ENCODE results near the gene PRKAR2B.

DNA sequence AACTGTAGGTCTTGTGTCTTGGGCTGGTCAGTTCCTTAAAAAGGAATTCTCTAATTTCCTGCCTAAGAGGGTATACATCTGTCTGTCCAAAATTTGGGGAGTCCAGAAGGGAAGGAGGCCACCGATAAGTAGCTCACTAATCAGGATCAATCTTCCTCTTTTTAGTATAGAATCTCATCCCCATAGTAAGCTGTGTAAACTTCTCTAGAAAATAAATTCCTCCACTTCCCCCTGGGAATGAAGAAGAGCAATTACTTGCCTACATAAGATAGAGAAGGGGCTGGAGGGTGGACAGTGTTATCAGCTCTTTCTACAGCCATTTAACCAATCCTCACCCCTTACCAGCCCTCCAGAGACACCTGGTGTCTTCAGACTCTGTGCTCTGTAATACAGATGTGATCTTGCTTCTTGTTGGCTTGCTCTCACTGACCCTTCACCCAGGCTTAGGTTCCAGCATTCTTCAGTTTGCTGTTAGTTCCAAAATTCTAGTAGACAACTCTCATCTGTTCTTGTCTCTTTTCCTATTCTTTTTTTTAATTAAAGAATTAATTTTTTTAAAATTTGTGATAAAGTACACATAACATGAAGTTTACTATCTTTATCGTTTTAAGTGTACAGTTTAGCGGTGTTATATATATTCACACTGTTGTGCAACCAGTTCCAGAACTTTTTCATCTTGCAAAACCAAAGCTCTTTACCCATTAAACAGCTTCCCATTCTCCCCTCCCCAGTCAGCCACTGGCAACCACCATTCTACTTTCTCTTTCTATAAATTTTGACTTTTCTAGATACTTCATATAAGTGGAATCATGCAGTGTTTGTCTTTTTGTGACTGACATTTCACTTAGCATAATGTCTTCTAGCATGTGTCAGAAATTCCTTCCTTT, 6.5 kb upstream of the PRKAR2B start:
- TF ChIP-seq, protein P1, sequence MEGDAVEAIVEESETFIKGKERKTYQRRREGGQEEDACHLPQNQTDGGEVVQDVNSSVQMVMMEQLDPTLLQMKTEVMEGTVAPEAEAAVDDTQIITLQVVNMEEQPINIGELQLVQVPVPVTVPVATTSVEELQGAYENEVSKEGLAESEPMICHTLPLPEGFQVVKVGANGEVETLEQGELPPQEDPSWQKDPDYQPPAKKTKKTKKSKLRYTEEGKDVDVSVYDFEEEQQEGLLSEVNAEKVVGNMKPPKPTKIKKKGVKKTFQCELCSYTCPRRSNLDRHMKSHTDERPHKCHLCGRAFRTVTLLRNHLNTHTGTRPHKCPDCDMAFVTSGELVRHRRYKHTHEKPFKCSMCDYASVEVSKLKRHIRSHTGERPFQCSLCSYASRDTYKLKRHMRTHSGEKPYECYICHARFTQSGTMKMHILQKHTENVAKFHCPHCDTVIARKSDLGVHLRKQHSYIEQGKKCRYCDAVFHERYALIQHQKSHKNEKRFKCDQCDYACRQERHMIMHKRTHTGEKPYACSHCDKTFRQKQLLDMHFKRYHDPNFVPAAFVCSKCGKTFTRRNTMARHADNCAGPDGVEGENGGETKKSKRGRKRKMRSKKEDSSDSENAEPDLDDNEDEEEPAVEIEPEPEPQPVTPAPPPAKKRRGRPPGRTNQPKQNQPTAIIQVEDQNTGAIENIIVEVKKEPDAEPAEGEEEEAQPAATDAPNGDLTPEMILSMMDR (conservative IDR thresholded peaks at IDR 0.05 in 1 of 2, IDR thresholded peaks at IDR 0.05 in 1 of 2; ENCODE audit: low read depth in 1 of 2, low read length in 2 of 2) = no peak
- no peak for TF ChIP-seq EZH2 (IDR thresholded peaks at IDR 0.05; ENCODE audit: low read length, missing control alignments)
